Measurements from ENCODE around the gene PADI1.

PADI1 gene, protein sequence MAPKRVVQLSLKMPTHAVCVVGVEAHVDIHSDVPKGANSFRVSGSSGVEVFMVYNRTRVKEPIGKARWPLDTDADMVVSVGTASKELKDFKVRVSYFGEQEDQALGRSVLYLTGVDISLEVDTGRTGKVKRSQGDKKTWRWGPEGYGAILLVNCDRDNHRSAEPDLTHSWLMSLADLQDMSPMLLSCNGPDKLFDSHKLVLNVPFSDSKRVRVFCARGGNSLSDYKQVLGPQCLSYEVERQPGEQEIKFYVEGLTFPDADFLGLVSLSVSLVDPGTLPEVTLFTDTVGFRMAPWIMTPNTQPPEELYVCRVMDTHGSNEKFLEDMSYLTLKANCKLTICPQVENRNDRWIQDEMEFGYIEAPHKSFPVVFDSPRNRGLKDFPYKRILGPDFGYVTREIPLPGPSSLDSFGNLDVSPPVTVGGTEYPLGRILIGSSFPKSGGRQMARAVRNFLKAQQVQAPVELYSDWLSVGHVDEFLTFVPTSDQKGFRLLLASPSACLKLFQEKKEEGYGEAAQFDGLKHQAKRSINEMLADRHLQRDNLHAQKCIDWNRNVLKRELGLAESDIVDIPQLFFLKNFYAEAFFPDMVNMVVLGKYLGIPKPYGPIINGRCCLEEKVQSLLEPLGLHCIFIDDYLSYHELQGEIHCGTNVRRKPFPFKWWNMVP

GRCh38 chr1:17204546-17205440, at the start of gene PADI1:
Gene PADI1, plus strand, starts transcription at chr1:17205128. Its CDS starts 90 bp downstream, at chr1:17205218.
- DNase-seq (ENCODE audit: low read depth, low spot score): no peak

GRCh38 chr1:17155257-17155920, 49.5 kb upstream of the PADI1 start:
- no peak for DNase-seq (ENCODE audit: low read depth, low spot score)

- DNase-seq (ENCODE audit: low read depth, low spot score): no peak
Measured at GRCh38 chr1:17156108-17156507, 48.8 kb upstream of the PADI1 start.

DNA sequence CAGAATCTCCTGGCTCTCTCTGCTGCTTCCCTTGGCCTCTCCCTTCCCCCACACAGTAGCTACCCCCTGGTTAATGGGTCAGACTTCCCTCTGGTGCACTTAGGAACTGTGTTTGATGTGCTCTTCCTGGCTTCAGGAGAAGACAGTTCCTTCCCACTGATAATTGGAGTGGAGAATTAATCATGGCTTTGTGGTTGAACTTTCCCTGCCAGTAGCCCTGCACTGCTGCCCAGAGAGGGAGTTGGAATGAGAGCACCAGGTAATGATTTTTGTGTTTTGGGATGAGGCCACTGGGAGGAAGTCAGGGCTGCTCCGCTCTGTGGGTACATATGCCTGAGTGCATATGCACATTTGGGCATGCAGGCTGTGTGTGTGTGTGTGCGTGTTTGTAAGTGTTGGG, 46.0 kb upstream of the PADI1 start:
- no peak for DNase-seq (ENCODE audit: low read depth, low spot score)

DNA sequence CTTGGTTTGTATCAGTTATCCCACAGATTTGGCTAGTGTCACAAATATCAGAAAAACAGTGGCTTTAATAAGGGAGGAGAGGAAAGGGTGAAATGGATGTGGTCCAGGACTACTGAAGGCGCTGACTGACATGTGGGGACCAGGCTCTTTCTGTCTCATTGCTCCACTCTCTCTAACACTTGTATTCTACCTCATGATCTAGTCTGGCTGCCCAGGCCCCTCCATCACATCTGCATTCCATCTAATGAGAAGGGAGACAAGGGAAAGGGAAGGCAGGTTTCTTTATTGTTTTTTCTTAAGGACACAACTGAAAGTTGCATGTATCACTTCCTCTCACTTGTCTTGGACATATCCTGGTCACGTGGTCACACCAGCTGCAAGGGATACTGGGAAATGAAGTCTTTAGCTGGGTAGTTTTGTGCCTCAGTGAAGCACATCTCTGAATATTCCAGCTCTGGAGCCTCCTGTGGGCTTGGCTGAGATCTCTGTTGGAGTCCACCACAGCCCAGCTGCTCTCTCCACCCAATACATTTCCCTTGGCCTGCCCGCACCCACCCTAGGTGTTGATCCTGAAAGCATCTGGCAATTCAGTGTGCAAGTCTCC, 43.7 kb upstream of the PADI1 start:
- no peak for DNase-seq (ENCODE audit: low read depth, low spot score)

DNA sequence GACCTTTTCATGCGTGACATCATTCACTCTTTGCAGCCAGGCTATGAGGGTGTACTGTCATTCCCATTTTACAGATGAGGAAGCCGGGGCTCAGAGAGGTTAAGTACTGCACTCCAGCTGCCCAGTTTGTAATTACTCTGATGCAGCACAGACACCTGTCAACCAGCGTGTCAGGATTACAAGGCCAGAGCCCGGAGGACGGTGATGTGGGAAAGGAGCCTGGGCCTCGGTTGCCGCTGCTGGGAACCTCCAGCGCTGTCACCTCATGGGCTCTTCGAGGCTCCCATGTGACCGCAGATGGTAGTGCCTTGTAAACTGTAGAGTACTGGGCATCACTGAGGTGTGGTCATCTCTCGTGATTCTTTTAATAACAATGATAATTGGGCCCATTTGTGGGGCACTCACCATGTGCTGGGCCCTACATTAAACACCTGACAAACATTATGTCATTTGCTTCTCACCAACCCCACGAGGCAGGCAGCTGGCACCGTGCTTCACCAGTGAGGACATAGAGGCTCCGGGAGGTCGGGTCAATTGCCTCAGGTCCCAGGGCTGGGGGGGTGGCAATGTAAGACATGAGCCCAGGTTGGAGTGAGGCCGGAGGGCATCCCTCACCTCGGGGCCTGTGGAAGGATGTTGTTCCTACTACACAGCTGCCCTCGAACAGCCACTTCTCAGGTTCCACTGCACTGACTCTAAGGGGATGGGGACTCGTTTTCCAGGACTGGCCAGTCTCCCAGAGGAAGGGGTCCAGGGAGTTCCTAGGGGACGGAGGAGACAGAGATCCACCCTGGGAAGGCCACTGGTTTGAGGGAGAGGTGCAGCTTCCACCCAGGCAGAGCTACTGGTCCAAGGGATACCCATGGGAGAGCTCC, 42.8 kb upstream of the PADI1 start:
- DNase-seq (ENCODE audit: low read depth, low spot score): no peak

DNA sequence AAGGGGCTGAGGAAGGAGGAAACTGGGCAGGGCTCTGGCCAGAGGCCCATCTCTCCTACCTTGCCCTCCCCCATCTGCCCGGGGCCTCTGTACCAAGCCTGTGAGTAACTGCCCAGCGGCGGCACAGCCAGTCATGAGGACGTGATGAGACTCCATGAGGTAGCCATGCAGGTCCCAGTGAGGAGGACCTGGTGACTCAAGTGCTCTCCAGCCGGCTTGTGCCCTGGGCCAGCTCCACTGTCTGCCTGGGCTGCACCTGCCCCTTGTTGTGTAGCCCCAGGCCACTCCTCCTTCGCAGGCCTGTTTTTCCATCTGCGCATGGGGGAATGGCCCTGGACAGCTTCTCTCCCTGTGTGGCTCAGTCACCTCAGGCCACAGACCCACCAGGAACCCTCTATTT, 42.0 kb upstream of the PADI1 start:
- DNase-seq (ENCODE audit: low read depth, low spot score): no peak

GRCh38 chr1:17163371-17163770, 41.6 kb upstream of the PADI1 start:
- DNase-seq (ENCODE audit: low read depth, low spot score): no peak

DNA sequence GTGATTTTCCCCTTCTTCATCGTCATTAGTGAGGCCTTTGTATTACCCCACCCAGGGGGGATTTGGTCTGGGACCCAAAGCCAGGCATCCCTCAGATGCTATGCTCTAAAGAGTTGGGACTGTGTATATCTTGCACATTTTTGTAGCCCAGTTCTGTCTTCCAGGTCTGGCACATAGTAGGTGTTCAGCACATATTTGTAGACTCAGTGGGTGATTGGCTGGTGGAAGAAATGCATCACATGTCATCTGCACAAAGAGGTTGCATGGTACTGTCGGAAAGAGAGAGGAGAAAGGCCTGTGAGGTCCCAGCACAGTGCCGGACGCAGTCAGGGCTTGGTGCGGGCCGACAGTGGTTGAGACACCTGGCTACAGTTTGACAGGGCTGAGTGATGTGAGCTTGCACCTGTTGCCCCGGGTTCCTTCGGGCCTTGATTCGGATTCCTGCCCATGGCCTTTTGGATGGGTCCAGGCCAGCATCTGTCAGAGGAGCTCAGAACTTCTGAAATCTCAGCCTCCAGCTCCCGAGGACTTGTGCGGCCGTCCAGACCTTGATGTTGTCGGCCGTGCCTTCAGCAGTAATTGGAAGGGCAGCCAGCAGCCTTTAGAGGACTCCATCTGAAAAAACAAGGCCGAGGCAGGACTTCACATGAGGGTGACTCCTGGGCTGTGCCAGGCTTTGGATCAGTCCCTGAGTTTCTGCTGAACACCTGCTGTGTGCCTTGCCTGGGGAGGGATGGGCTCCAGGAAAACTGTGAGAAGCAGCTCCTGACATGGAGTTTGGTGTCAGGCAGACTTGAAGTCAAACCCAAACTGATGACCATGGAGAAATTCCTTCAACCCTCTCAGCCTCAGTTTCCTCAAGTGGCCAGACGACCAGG, 40.9 kb upstream of the PADI1 start:
- DNase-seq (ENCODE audit: low read depth, low spot score): no peak

GRCh38 chr1:17165823-17166222, 39.1 kb upstream of the PADI1 start:
- DNase-seq (ENCODE audit: low read depth, low spot score): no peak

- DNase-seq (ENCODE audit: low read depth, low spot score): no peak
Measured at GRCh38 chr1:17167041-17167785, 37.7 kb upstream of the PADI1 start.

DNA sequence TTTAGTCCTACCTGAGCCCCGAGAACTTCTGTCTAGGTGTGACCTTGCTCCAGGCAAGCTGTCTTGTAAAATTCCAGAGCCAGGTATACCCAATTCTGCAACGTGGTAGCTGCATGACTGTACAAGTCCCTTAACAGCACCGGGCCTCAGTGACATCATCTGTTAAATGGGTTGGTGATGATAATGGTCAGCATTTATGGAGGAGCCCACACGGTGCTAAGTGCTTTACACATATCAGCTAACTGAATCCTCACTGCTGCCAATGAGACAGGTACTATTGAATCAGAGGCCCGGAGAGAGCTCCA, 37.2 kb upstream of the PADI1 start:
- no peak for DNase-seq (ENCODE audit: low read depth, low spot score)

DNA sequence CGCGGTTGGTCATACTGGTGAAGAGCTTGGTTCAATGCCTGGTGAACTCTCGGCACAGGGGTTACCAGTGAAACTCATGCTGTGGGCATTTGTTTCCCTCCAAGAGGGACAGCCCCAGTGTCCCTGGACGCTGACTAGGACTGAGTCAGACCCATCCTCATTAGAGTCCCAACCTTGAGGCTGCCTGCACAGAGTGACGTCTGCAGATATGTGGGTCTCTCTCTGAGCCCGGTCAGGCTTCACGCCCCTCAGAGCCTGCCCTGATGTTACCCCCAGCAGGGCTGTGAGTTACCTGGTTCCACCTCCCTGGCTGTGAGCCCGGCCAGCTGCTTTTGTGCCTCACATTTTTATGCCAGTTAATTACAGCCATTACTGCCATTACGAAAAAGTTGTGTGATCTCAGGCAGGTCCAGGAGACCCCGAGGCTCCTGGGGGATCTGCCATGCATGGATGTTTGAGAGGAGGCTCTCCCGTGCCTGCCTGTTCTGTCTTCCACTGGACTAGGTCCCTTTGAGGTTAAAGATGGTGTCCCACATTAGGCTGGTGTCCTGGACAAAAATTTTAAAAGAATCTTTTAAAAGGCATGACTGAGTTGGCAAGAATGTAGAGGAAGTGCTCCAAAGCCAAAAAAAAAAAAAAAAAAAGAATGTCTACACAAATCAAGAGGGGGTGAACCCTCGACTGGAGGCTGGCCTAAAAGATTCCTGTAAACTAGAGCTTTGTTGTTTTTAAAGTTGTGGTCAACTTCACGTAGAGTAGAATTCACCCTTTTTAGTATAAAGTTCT, 36.6 kb upstream of the PADI1 start:
- no peak for DNase-seq (ENCODE audit: low read depth, low spot score)

DNA sequence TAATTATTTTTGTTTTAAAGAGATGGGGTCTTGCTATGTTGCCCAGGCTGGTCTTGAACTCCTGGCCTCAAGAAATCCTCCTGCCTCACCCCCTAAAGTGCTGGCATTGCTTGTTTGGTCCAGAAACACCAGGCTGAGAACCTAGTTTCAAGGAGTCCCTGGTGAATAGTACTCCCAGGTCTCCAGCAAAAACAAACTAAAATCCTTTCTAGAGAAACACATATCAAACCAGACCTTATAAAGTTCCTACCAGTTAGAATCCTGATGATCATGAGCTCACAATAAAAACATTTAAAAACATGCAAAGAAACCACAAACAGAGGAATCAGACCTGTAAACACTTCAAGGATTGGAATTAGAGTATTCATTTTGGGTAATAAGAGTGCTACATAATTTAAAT, 34.4 kb upstream of the PADI1 start:
- DNase-seq (ENCODE audit: low read depth, low spot score): no peak

DNA sequence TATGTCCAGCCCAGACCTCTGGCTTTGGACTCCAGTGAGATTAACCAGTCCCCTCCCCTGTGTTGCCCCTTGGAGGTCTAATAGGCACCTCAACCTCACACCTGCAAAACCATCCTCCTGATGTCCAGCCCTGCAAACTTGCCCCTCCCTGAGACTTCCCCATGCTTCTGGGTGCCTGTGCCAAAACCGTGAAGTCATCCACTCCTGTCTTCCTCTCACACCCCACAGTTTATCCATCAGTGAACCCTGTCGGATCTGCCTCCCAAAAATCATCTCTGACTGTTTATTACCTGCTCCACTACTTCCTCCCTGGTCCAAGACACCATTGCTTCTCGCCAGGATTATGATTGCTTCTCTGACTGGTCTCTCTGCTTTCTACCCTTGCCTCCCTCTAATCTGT, 31.7 kb upstream of the PADI1 start:
- no peak for DNase-seq (ENCODE audit: low read depth, low spot score)

DNA sequence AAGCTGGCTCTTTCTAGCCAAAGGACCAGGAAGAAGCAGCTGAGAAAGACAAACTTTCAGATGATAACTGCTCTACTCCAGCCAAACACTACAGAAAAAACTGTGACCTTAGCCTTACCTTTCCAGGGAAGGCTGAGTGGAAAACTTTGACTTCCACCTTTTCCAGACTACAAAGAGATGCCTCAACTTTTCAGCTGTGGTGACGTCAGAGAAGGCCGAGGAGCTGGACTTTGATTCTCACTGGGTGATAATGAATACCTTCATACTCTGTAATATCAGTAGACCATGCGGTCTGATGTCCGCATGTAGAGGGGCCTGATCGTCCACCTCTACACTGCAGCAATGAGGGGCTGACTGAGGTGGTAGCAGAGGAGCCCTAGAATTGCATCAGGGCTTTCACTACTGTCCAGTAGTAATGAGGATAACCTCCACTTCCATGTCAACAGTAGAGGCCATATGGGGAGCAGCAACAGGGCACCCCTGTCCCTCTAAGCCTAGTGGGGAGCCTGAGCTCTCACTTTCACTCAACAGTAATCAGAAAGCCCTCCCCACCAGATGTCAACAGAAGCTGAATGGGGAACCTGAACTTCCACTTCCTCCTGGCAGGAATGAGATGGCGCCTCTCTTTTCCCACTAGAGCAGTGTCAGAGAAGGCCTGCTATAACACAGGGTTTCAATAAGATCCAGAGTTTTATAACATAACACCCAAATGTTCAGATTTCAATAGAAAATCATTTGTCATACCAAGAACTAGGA, 28.4 kb upstream of the PADI1 start:
- DNase-seq (ENCODE audit: low read depth, low spot score): no peak

GRCh38 chr1:17177651-17178050, 27.3 kb upstream of the PADI1 start:
- DNase-seq (ENCODE audit: low read depth, low spot score): no peak

Measured in iPS DF 19.7 (cell line).